Left renal pelvis (tissue), 4 donors: ENCODE results near the gene ACO2. TPM values are rescaled to one million over a fixed set of nuclear protein-coding genes. Genes with fewer than 3 reads are reported as not detected.
"Not testable (repeated sequence)": the region's sequence is repeated elsewhere in the genome, so short reads cannot be mapped to it uniquely, and the experiment has no call there.

ENCODE experiments used
- DNase-seq, 4 donors: peaks; one replicate each; pipeline ENCODE4 v3.0.0-alpha.2; 2013; ENCODE audit warnings: low read depth in 4 of 4, low spot score in 3 of 4
- polyA plus RNA-seq, 4 donors: library from polyadenylated mRNA; unstranded; fragments of 120-200 nt; gene quantifications; one replicate each; pipeline ENCODE4 v1.2.1, GENCODE V29; 2013; ENCODE audit not compliant: insufficient read length in 4 of 4

ACO2 gene
- polyA plus RNA-seq, 4 donors: 51.0 to 149 (median 121) TPM

- DNase-seq: no peak
These were observed 66.3 kb downstream of the ACO2 start for GRCh38 chr22:41535244-41535643.

- no peak for DNase-seq
These were observed 68.3 kb downstream of the ACO2 start for GRCh38 chr22:41537203-41537602.

- DNase-seq: no peak
These were observed 69.7 kb downstream of the ACO2 start for GRCh38 chr22:41538583-41538982.

- DNase-seq: no peak
These were observed 70.5 kb downstream of the ACO2 start for GRCh38 chr22:41539146-41540005.

GRCh38 chr22:41540006-41540315 is 71.0 kb downstream of the ACO2 start:
- DNase-seq: no peak

GRCh38 chr22:41540365-41540764 is 71.4 kb downstream of the ACO2 start:
- DNase-seq: no peak

GRCh38 chr22:41541484-41541883 is 72.6 kb downstream of the ACO2 start:
- no peak for DNase-seq

GRCh38 chr22:41542224-41542623 is 73.3 kb downstream of the ACO2 start:
- no peak for DNase-seq

- peak; percentile 93 to 96 (median 96) for DNase-seq
These were observed 75.1 kb downstream of the ACO2 start, which contains the start of gene POLR3H for GRCh38 chr22:41543854-41544670. Gene POLR3H (minus strand): TSS chr22:41544470. CDS start chr22:41544101, 369 bp downstream.

GRCh38 chr22:41544671-41545476 is 76.0 kb downstream of the ACO2 start:
- no peak for DNase-seq

- no peak for DNase-seq
These were observed 79.9 kb downstream of the ACO2 start for GRCh38 chr22:41548830-41549211.

- no peak for DNase-seq
These were observed 82.1 kb downstream of the ACO2 start for GRCh38 chr22:41550952-41551491.

GRCh38 chr22:41551877-41552582 is 83.1 kb downstream of the ACO2 start:
- no peak for DNase-seq

- no peak for DNase-seq
These were observed 86.5 kb downstream of the ACO2 start for GRCh38 chr22:41555325-41555982.

- no peak for DNase-seq
These were observed 87.6 kb downstream of the ACO2 start for GRCh38 chr22:41556561-41556960.

GRCh38 chr22:41557401-41558240 is 88.7 kb downstream of the ACO2 start:
- no peak for DNase-seq

- DNase-seq: not testable (repeated sequence)
These were observed 89.3 kb downstream of the ACO2 start for GRCh38 chr22:41558241-41558630.

GRCh38 chr22:41560095-41560471 is 91.2 kb downstream of the ACO2 start:
- no peak for DNase-seq

GRCh38 chr22:41561335-41561734 is 92.4 kb downstream of the ACO2 start:
- DNase-seq: no peak
